Measurements from ENCODE around the gene MAP4K1.
"Not testable (repeated sequence)": the region's sequence is repeated elsewhere in the genome, so short reads cannot be mapped to it uniquely, and the experiment has no call there.

Gene MAP4K1

DNA sequence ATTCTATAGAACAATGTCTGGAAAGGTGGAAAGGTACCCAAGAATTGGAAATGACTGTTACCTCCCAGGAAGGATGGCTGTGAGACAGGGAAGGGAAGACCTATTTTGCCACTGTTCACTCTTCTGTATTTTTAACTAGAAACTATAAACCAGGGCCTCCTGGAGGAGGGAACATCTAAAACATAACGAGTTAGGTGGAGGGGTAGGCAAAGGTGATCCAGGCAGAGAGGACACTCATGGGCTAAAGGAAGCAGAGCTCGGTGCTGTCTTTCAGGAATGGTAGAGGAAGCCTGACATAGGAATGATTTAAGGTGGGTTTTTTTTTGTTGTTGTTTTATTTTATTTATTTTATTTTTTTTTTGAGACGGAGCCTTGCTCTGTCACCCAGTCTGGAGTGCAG lies 7.1 kb upstream of the MAP4K1 start:
- no peak for DNase-seq (ENCODE audit: low spot score)

GRCh38 chr19:38619361-38620174 lies 1.8 kb upstream of the MAP4K1 start:
- no peak for DNase-seq (ENCODE audit: low spot score)

DNA sequence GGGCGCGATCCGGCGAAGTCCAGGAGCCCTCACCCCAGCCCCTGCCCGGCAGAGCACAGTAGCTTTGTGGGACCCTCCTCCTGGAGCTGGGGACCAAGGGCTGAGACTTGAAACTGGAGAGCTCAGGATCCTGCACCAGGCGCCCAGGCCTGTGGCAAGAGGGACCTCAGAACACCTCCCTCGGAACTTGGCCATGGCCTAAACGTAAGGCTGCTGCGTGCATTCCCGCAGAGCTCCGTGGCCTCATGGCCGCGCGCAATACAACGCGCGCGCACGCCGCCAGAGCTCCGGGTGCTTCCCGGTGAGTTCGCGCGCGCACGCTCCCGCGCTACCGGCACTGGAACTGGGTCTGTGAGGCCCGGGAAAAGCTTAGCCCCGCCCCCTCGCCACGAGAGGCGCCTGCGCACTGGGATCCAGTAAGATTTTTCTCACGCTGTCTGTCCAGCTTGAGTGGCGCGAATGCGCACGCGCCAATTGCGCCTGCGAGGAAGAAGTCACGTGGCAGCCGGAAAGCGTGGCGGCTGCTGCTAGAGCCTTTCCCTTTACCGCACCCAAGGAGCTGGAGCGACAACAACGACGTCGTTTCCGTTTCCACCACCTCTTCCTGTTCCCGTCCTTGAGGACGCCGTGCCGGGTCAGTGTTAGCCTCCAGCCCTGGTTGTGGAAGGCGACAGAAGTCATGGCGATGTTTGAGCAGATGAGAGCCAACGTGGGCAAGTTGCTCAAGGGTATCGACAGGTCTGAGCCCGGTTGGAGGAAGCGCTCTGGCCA lies 1.0 kb upstream of the MAP4K1 start, which contains the start of gene EIF3K:
TSS of gene EIF3K (plus strand) at position 599 of the 771 bp plus-strand sequence. CDS start at position 680, 81 bp downstream.
- peak; percentile 99 for DNase-seq (ENCODE audit: low spot score)

GRCh38 chr19:38617283-38617763 lies 430 bp downstream of the MAP4K1 start:
- DNase-seq (ENCODE audit: low spot score): no peak

- no peak for DNase-seq (ENCODE audit: low spot score)
These were observed 1.5 kb downstream of the MAP4K1 start for GRCh38 chr19:38616265-38616664.

DNA sequence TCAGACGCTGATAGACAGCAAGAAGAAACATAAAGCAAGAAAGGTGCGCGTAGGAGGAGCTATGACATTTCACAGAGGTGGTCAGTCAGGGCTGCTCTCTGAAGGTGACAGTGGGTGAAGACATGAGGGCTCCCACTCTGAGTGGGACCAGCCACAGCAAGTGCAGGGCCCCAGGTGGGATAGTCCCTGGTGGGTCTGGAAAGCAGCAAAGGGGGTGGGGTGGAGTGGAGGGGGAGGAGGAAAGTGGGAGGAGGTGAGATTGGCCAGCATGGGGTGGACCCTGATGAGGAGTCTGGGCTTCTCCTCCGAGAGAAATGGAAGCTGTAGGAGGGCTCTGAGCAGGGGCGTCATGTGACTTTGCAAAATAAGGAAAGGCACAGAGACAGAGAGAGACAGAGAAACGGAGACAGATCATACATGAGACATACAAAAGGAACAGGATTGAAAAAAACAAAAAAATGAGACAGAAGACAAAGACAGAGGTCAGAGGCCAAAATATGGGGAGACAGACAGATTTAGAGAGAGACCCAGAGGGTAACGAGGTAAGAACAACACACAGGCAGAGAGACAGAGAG lies 2.7 kb downstream of the MAP4K1 start:
- no peak for DNase-seq (ENCODE audit: low spot score)

GRCh38 chr19:38614289-38614688 lies 3.5 kb downstream of the MAP4K1 start:
- DNase-seq (ENCODE audit: low spot score): no peak

- DNase-seq (ENCODE audit: low spot score): no peak
These were observed 11.6 kb downstream of the MAP4K1 start for GRCh38 chr19:38606131-38606530.

GRCh38 chr19:38602856-38603255 lies 14.9 kb downstream of the MAP4K1 start:
- not testable (repeated sequence) for DNase-seq (ENCODE audit: low spot score)

DNA sequence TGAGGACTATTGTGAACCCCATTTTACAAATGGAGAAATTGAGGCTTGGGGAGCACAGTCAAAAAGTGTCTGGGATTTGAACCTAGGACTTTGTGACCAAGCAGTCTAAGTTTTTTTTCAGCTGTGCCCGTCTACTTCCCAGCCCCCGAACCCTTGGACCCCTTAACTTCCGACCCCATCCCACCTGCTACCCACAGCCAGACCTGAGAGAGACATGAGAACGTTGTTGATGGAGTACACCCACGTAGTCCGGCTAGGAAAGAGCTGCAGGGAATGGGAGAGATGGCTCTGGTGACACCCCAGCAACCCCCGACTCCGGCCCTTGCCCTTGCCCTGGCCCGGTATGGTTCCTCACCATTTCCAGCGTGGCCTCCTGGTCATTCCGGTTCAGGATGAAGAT lies 18.0 kb downstream of the MAP4K1 start:
- DNase-seq (ENCODE audit: low spot score): no peak

DNA sequence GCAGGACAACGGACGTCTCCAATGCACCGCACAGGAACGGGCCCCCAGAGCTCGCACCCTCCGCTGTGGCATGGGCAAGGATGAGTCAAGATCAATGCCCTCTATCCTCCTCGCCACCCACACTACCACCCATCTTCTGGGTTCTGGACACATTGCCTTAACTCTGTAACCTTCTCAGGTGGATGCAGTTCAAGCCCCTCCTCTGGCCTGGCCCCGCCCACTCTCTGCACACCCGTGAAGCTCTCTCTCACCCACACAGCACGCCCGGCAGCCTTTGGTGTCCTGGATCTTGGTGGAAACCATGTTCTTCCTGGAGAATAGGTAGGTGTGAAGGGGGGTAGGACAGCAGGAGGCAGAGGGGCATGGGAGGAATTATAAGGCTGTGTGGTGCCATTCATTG lies 20.7 kb downstream of the MAP4K1 start:
- DNase-seq (ENCODE audit: low spot score): no peak

DNA sequence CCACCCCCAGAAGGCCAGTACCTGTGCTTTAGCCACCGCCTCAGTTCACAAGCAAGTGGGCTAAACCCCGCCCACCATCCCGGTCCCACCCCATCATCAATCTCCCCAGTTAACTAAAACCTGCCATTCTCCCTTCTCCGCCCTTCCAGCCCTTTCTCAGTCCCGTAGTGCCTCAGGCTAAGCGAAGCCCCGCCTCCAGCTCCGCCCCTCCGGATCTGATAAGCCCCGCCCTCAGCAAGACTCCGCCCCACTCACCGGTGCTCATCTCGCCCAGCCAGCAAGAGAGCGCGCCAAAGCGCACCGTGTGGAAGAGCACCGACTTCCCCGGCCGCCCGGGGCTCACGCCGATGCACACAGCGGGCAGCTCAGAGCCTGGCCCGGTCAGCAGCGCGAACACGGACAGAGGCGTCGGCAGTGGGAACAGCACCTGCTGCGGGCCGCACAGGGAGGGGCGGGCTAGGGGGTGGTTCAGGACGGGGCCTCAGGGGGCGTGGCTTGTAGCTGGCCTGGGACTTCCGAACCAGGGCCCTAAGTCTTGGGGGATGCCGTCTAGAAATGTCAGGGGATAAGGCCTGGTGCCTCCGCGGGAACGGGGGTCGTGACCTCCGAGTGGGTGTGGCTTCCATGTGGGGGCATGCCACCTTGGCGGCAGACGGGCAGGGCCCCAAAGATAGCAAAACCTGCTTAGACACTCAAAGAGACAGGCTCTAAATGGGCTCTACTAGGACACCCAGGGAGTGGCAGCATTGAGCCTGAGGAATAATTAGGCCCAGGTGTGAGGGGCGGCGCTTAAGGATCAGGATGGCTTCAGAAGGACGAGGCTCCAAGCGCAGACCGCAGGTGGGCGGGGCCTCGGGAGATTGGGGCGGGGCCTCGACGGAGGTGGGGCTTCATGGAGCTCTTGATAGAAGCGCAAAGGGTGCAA lies 21.4 kb downstream of the MAP4K1 start:
- DNase-seq (ENCODE audit: low spot score): no peak

GRCh38 chr19:38592940-38593339 lies 24.8 kb downstream of the MAP4K1 start:
- DNase-seq (ENCODE audit: low spot score): no peak

GRCh38 chr19:38588041-38588440 lies 29.7 kb downstream of the MAP4K1 start:
- DNase-seq (ENCODE audit: low spot score): no peak

DNA sequence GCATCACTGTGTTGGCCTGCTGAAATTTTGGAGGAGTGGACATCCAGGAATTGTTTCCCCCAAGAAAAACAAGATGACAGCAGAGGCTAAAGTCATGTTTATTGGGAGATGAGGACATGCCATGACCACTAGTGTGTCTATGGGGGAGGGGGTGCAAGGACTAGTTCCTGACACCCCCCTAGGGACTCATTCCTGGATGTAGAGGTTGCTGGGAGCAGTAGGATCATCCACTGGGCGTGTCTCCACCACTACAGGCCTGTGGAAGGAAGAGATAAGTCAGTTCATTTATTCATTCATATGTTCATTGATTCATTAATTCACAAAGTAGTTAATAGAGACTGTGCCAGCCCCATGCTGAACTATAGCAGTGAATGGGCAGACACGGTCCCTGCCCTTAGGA lies 30.2 kb downstream of the MAP4K1 start:
- no peak for DNase-seq (ENCODE audit: low spot score)

DNA sequence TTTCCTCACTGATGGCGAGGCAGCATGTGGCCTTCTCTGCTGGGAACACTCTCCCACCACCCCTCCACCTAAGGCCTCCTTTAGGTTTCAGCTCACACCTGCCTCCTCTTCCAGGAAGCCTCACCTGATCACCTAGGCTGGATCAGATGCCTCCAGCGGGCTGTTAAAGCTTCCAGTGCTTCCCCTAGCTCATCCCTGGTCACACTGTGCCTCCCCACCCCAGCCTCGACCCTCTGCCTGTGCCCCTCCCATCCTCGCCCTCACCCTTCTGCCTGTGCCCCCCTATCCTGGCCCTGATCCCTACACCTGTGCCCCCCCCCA lies 33.8 kb downstream of the MAP4K1 start:
- no peak for DNase-seq (ENCODE audit: low spot score)

DNA sequence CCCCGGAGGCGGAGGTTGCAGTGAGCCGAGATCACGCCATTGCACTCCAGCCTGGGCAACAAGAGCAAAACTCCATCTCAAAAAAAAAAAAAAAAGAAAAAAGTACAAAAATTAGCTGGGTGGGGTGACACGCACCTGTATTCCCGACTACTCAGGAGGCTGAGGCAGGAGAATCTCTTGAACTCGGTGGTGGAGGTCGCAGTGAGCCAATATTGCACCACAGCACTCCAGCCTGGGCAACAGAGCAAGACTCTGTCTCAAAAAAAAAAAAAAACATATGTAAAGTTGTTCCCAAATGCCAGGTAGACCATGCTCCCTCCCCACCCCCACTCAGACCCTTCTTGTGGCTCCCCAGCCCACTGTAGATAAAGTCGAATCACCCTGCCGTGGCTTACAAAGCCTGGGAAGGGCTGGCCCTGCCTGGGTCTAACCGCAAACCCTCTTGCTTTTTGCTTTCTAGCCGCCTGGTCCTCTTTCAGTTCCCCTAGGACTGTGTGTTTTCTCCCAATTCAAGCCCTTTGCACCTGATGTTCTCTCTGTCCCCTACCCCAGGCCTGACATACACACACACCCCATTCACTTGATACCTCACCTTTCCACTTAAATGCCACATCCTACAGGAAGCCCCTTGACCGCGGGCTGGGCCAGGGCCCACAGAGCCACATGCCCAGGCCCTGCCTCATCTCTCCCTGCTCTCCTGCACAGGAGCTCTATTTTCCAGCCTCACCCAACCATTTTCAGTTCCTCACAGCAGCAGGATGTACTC lies 34.4 kb downstream of the MAP4K1 start:
- DNase-seq (ENCODE audit: low spot score): no peak

- DNase-seq (ENCODE audit: low spot score): no peak
These were observed 37.7 kb downstream of the MAP4K1 start for GRCh38 chr19:38580080-38580479.

DNA sequence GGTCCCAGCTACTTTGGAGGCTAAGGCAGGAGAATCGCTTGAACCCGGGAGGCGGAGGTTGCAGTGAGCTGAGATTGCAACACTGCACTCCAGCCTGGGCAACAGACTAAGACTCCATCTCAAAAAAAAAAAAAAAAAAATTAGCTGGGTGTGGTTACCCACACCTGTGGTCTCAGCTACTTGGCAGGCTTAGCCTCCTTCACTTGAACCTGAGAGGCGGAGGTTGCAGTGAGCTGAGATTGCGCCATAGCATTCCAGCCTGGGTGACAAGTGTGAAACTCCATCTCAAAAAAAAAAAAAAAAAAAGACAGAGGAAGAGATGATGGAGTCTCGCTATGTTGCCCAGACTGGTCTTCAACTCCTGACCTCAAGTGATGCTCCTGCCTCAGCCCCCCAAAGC lies 38.4 kb downstream of the MAP4K1 start:
- not testable (repeated sequence) for DNase-seq (ENCODE audit: low spot score)

- DNase-seq (ENCODE audit: low spot score): no peak
These were observed 39.9 kb downstream of the MAP4K1 start for GRCh38 chr19:38577826-38578225.

- no peak for DNase-seq (ENCODE audit: low spot score)
These were observed 46.1 kb downstream of the MAP4K1 start for GRCh38 chr19:38571682-38572081.
